M059J (cell line): Measurements from ENCODE around the gene C12orf50. TPM values are rescaled to one million over a fixed set of nuclear protein-coding genes. Genes with fewer than 3 reads are reported as not detected.
"Not testable (repeated sequence)": the region's sequence is repeated elsewhere in the genome, so short reads cannot be mapped to it uniquely, and the experiment has no call there.

Experiments used
- DNase-seq: peaks from one replicate; pipeline ENCODE4 v3.0.0-alpha.2; 2012; ENCODE audit warnings: low read depth
- total RNA-seq: library from RNA; depleted of rRNA; stranded (reverse); fragments of >200 nt; shearing (Covaris generic); gene quantifications from 2 replicates; pipeline ENCODE4 v1.2.3, GENCODE V29; 2014; rRNA removed

C12orf50 gene
- total RNA-seq, 1 experiment from 2014 or later, result not detected

DNA sequence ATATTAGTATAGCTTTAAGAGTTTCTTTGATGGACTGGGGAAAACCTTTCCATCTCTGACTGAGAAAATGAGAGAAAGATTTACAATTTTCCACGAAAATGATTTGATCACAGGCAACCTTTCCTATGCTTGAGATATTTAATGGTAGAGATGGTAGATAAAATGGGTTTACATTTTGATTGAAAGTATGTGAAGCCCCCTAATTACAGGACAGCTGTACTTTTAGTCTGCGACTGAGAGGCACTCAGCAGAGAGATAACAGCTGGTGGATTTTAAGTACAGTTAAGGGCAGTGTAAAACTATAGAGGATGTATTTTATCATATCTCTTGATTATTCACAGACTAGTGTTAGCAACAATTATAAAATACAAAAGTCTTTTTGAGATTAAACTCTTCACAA is 40.7 kb downstream of the C12orf50 start:
- no peak for DNase-seq

DNA sequence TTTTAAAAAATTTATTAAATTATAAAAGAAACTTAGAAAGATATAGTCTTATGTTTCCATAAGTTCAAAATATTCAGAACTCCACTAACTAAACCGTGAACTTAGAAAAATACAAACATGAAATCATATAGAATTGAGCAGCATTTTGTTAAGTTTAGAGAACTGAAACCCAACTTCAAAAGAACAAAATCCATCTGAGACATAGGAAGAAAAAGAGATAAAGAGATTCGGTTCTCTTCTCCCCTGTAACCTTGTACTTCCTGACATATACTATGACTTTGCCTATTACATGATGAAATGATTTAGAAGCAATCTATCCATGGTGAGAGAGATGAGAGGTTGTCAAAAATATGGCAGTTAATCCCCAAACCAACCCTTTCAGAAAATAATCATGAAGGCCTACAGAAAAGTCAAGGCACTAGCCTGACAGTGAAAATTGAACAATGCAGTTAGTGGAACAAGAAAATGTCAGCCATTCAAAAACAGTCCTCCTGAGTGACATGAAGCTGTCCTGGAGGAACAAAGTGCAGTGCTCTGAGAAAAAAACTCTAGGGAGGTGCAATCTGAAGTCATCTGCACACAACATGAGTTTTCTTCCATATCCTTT is 44.0 kb downstream of the C12orf50 start:
- DNase-seq, result no peak

DNA sequence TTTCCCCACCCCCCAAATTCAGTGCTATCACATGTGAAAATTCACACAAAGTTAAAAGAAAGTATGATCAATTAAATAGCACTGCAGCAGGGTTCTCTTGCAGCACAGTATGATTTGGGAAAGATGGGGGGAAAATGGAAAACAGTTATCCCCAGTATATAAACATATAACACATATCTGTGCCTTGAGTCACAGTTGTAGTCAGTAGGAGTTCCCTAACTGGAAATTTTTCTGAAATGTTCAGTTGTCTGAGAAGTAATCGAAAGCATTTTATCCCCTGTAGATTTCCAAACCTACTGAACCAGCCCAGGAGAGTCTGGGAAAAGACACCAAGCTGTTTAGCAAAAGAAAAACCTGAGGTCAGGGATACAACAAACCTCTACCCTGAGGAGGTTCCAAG is 47.0 kb downstream of the C12orf50 start:
- DNase-seq, result peak; percentile 37

DNA sequence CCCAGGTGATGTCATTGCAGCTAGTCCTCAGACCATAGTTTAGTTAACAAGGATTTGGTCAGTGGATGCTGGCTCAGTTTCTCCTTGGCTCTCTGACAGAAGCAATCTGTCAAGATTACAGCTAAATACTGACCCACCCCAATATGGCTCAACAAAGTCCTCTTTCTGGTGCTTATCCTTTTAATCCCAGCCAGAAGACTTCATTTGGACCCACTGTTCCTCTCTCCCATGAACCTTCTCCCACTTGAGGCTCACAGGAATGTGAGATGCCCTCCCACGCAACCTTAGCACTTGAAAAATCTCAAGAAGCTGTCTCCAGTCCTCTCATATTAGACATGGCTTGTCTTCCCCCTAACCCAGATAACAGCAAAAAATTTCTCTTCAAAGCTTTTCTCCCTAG is 47.7 kb downstream of the C12orf50 start:
- no peak for DNase-seq

DNA sequence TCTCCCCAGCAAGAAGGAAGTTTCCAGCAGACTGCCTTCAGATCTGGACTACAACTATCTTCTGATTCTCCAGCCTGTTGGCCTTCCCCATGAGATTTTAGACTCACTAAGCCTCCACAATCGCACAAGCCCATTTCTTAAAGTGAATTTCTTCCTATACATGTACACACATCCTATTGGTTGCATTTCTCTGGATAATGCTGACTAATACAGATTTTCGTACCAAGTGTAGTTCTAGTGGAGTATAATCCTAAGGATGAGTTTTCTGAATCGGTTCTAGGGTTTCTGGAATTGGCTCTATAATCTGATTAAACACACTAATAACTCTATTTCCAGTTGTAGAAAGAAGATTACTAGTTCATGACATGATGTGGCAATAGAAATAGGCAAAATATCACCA is 53.3 kb downstream of the C12orf50 start:
- DNase-seq, result no peak

DNA sequence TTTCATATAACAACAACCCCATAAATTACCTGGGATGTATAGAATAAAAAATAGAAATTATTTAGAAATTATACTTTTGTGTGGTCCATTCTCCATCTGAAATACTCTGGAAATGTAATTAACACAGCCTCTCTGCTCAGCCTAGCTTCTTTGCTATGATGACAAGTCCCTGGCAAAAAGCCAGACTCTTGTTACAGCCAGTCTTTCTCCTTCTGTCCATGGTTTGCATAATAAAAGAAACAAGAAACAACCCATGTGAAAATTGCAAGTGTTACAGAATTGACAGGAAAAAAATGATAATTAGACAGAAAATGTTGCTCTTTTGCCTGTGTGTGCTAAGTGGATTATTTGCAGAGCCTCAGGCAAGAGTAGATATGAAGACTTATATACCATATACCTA is 61.3 kb downstream of the C12orf50 start:
- peak; percentile 8 for DNase-seq

DNA sequence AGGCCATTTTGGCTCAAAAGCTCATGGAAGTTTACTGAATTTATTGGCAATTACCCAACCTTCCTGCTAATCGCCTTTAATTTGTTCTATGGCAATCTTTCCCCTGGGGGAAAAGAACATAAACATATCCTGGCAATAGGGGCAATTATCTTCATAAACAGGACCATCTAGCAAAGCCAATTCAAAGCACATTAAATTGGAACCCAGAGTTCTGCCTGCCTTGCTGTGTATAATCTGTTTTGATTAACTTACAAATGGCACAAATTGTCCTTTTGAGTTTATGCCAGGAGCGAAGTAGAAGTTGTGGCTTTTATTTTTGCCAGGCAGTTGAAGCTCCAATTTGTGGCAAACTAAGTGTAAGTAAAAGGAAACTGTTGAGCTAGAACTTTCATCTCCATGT is 68.6 kb downstream of the C12orf50 start:
- DNase-seq, result peak; percentile 17

DNA sequence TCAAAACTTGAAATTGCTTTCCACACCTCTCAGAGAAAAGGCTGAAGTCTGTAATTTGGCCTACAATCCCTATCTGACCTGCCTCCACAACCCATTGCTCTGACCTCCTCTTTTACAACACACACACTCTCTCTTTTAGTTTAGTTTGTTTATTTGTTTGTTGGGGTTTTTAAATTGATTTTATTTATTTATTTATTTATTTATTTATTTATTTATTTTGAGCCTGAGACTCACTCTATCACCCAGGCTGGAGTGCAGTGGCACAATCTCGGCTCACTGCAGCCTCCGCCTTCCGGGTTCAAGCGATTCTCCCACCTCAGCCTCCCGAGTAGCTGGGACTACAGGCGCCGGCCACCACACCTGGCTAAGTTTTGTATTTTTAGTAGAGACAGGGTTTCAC is 75.2 kb downstream of the C12orf50 start:
- not testable (repeated sequence) for DNase-seq

DNA sequence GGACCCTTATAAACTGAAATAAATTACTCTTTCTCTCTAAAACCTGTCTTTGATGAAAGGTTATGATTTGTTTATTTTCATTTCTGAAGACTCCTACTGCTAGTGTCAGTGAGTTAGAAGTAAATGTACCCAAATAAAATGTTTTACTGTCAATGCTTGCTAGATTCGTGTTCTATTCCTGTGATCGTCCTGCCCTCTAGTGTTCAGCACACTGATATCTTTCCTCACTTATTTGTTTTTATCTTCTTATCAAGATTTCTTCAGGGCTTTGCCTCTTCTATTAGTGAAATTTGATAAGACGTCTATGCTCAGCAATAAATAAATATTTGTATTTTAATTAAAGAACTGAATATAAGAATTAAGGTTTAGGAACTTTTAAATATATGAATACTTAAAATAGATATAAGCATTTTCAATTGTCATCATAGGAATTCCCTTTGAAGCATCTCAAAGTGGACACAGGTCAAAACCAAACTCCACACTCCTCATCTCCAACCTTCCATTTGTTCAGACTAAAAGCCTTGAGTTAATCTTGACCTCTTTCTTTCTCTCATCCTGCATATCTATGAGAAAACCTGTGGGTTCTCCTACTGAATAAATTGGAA is 75.8 kb downstream of the C12orf50 start:
- peak; percentile 62 for DNase-seq

DNA sequence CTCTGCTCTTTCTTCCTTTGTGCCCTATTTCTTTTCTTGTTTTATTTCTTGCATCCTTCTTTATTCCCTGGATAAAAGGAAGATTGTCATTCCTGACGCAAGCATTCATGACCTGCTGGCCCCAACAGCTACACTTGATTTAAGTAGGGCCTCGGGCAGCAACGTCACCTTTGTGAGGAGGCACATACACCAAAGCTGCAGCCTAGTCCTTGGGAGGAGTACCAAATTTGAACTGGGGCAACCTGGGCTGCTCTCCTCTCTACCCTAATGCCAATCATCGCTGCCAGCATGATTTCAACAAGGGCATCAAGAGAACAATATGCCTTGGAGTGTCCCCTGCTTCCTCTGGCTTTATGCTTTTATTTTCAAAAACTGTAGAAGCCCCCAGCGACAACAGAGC is 76.4 kb downstream of the C12orf50 start:
- peak; percentile 3 for DNase-seq

DNA sequence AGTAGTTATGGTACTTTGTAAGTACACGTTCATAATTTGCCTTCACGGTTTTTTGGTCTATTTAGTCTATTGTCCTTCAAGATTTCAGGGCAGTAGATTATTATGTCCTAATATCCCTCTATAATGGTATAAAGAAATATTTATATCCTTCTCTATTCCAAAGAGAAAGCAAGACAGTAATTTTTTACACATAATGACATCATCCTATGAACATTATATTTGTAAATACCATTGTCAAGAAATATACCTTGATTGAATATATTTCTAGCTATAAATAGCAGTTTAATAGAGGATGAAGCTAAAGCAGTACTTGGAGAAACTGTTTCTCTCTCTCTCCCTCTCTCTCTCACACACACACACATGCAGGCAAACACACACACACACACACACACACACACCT is 77.0 kb downstream of the C12orf50 start:
- no peak for DNase-seq

DNA sequence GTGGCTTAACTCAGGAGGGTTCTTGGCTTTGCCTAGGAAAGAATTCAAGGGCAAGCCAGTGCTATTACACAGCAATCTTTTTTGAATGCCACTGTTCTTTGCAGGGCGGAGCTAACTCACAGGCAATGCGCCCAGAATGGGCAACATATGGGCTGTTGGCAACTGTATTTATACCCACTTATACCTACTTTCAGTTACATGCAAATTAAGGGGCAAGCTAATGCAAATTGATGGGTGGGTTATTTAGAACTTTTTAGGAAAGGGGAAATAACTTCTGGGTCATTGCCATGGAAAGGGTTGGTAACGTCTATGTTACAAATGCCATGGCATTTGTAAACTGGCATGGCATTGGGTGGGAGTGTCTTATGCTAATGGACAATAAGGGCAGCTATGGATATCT is 85.4 kb downstream of the C12orf50 start:
- DNase-seq, result no peak

DNA sequence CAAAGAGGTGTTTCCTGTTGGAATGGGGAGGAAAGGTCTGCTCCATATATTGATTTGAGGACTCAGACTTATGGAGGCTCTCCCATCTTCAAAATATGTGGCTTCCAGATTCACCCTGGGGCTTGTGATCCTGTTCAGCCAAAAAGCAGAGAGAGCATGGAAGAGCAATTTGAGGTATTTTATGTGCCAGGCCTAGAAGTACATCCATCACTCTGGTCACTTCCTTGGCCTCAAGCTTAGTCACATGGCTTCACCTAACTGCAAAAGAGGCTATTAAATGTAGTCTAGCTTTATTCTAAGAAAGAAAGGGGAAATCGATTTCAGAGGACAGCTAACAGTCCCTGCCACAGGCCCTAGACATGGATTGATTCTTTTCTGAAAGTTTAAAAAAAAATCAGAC is 86.2 kb downstream of the C12orf50 start:
- peak; percentile 11 for DNase-seq

DNA sequence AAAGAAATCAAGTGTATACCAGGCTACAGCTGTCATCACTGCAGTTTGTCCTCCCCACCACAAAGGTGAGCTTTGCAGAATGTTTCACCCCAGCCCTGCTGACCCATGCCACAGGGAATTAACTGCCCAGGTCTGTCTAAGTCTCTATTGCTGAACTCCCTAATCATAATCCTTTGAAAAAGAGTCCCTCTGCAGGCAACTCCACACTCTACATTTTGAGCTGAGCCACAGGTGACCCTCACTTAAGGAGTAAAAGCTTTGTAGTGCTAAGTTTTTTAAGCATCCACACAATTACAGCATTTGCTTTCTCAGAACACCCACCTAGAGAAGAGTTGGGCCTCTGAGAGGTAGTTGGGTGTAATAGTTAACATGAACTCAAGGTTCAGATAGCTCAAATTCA is 90.0 kb downstream of the C12orf50 start:
- DNase-seq, result no peak

DNA sequence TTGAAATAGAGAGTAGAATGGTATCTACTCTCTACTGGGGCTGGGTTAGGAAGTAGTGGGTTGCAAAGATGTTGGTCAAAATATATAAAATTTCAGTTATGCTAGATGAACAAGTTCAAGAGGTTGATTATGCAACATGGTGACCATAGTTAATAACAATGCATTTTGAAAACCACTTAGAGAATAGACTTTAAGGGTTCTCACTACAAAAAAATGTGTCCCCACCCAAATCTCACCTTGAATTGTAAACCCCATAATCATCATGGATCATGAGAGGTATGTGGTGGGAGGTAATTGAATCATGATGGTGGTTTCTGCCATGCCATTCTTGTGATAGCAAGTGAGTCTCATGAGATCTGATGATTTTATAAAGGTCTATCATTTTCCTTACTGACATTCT is 94.0 kb downstream of the C12orf50 start:
- no peak for DNase-seq

DNA sequence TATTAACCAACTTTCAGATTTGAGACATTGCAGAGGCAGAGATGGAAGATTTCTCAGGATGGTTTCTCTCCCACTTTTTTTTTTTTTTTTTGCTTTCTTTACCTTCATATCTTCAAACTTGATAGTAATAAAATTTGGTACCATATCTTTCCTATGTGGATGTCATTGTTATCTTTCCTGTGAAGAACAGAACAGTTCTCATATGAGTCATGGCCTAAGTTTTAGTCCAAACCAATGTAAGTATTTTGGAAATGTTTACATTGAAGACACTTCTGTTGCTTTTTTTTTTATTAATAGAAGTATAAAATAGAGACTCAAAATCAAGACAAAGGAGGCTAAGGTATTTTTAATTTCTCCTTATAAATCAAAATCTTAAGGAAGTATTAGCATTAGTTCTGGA is 95.2 kb downstream of the C12orf50 start:
- DNase-seq, result no peak

DNA sequence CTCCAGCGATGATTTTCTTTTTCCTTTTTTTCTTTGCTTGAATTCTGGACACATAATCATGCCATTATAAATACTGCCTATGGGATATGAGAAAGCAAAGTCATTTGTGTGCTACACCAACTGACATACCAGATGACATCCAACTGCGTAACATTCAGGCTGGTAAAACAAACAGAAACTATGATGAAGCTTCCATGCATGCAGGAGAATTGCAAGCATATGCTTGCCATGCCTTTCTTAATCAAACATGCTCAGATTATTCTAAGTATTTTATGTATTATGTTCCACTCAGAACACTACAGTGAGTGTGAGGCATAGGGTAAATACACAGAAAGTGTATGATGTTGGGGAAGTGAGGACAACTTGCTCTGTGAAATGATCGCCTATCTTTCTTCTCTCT is 97.4 kb downstream of the C12orf50 start:
- DNase-seq, result no peak

DNA sequence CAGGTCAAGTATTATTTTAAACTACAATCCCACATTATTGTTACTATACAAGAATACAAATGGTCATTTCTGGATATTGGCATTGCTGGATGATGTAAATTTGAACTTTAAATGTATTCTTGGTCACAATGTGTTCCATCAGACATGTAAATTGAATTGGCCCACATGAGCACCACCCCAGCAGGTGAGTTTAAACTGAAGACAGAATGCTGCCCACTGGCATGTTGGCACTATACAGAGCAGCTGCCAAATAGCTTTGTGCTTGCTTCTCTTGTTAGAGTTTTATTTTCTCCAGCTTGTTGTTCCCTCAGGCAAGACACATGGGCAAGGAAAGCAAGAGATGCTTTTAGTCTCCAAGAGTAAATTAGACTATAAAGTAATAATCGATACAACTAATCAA is 98.6 kb downstream of the C12orf50 start:
- DNase-seq, result no peak

Other genes starting within 250 kb of the C12orf50 start
- gene CEP290, start 112.7 kb upstream of the C12orf50 start, total RNA-seq, result 8.8 and 26.8 TPM in 2 replicates
- 20.6 and 21.6 TPM in 2 replicates for gene TMTC3, start 112.9 kb upstream of the C12orf50 start, total RNA-seq